ENCODE measurements around the gene ZNF366. TPM values are rescaled to one million over a fixed set of nuclear protein-coding genes. Genes with fewer than 3 reads are reported as not detected.
A peak's percentile ranks its signal among the peaks of the same experiment; 100 is the strongest.

Gene ZNF366, protein sequence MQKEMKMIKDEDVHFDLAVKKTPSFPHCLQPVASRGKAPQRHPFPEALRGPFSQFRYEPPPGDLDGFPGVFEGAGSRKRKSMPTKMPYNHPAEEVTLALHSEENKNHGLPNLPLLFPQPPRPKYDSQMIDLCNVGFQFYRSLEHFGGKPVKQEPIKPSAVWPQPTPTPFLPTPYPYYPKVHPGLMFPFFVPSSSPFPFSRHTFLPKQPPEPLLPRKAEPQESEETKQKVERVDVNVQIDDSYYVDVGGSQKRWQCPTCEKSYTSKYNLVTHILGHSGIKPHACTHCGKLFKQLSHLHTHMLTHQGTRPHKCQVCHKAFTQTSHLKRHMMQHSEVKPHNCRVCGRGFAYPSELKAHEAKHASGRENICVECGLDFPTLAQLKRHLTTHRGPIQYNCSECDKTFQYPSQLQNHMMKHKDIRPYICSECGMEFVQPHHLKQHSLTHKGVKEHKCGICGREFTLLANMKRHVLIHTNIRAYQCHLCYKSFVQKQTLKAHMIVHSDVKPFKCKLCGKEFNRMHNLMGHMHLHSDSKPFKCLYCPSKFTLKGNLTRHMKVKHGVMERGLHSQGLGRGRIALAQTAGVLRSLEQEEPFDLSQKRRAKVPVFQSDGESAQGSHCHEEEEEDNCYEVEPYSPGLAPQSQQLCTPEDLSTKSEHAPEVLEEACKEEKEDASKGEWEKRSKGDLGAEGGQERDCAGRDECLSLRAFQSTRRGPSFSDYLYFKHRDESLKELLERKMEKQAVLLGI
- total RNA-seq (ENCODE audit: low replicate concordance): not detected in 2 replicates

- DNase-seq (ENCODE audit: low read depth): no peak
- H3K4me3 ChIP-seq (ENCODE audit: low read depth, low read length): no peak within 1 kb of the TSS
- TF ChIP-seq CTCF (IDR thresholded peaks at IDR 0.05; ENCODE audit: insufficient read depth, low read length): no peak
Measured at GRCh38 chr5:72507231-72507906, at the start of gene ZNF366. ZNF366 (minus strand) TSS chr5:72507410; CDS start chr5:72461496, 45,914 bp downstream.

GRCh38 chr5:72556351-72557166, 49.3 kb upstream of the ZNF366 start:
- H3K4me3 ChIP-seq (ENCODE audit: low read depth, low read length): peak overlapping the region; percentile 28
- DNase-seq (ENCODE audit: low read depth): peak; percentile 57
- TF ChIP-seq CTCF (IDR thresholded peaks at IDR 0.05; ENCODE audit: insufficient read depth, low read length): no peak

DNA sequence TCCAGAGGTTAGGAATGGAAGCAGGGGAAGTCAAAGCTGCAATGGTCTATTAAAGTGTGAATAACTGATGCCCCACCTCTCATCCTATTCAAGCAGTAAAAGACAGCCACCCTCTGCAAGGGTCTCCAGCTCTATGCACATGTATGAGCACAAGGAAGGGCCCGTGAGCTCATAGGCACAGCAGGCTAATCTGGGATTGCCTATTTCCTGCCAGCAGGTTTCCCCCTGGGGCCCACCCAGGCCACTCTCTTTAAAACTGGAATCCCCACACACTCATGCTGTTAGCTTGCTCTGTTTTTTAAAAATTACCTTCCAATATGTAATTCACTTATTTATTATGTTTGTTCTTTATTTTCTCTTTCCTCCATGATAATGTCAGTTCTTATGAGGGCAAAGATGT, 48.7 kb upstream of the ZNF366 start:
- DNase-seq (ENCODE audit: low read depth): no peak
- no peak for TF ChIP-seq CTCF (IDR thresholded peaks at IDR 0.05; ENCODE audit: insufficient read depth, low read length)
- H3K4me3 ChIP-seq (ENCODE audit: low read depth, low read length): no peak overlapping the region

- no peak for DNase-seq (ENCODE audit: low read depth)
- TF ChIP-seq CTCF (IDR thresholded peaks at IDR 0.05; ENCODE audit: insufficient read depth, low read length): no peak
- no peak overlapping the region for H3K4me3 ChIP-seq (ENCODE audit: low read depth, low read length)
Measured at GRCh38 chr5:72554897-72555296, 47.7 kb upstream of the ZNF366 start.

- DNase-seq (ENCODE audit: low read depth): peak; percentile 99
- TF ChIP-seq CTCF (IDR thresholded peaks at IDR 0.05; ENCODE audit: insufficient read depth, low read length): no peak
- no peak overlapping the region for H3K4me3 ChIP-seq (ENCODE audit: low read depth, low read length)
Measured at GRCh38 chr5:72552041-72552557, 44.9 kb upstream of the ZNF366 start.

DNA sequence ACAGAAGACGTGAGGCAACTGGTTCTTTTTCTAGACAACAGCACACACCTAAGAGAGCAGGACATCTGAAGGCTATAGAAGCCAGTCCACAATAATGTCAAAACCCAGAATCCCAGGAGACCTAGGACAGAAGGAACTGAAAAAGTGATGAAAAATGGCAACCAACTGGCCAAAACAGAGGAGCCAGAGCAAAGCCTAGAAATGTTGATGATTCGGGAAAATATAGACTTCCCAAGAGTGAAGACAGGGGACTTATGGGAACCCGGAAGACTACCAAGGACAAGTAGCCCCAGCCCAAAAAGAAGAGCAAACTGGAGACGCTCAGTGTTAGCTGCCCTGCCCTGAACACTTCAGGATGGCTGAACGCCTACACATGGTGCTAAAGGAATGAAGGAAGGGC, 43.4 kb upstream of the ZNF366 start:
- no peak for TF ChIP-seq CTCF (IDR thresholded peaks at IDR 0.05; ENCODE audit: insufficient read depth, low read length)
- no peak overlapping the region for H3K4me3 ChIP-seq (ENCODE audit: low read depth, low read length)
- DNase-seq (ENCODE audit: low read depth): no peak

All from fibroblast of the aortic adventitia (primary cell).